ENCODE measurements around the gene MS4A13. TPM values are rescaled to one million over a fixed set of nuclear protein-coding genes. Genes with fewer than 3 reads are reported as not detected.
"Not testable (repeated sequence)": the region's sequence is repeated elsewhere in the genome, so short reads cannot be mapped to it uniquely, and the experiment has no call there.

The MS4A13 gene
- total RNA-seq, 1 experiment from 2014 or later, result not detected

- H3K4me3 ChIP-seq (ENCODE audit: insufficient read depth, low read depth, low read length); H3K27me3 ChIP-seq (ENCODE audit: control insufficient read depth, insufficient read depth, low read length); DNase-seq; H3K36me3 ChIP-seq (replicated peaks; ENCODE audit: control insufficient read depth, insufficient read depth, low read length): not testable (repeated sequence)
Measured at GRCh38 chr11:60510209-60510608, 5.0 kb upstream of the MS4A13 start.

GRCh38 chr11:60511393-60511792 is 3.8 kb upstream of the MS4A13 start:
- DNase-seq, result no peak
- no peak overlapping the region for H3K4me3 ChIP-seq (ENCODE audit: insufficient read depth, low read depth, low read length)
- H3K27me3 ChIP-seq (ENCODE audit: control insufficient read depth, insufficient read depth, low read length), result no peaks in the 10 kb centered on the region
- H3K36me3 ChIP-seq (replicated peaks; ENCODE audit: control insufficient read depth, insufficient read depth, low read length), result no peaks in the 10 kb centered on the region

GRCh38 chr11:60512651-60513225 is 2.5 kb upstream of the MS4A13 start:
- no peaks in the 10 kb centered on the region for H3K36me3 ChIP-seq (replicated peaks; ENCODE audit: control insufficient read depth, insufficient read depth, low read length)
- no peak for DNase-seq
- no peak overlapping the region for H3K4me3 ChIP-seq (ENCODE audit: insufficient read depth, low read depth, low read length)
- no peaks in the 10 kb centered on the region for H3K27me3 ChIP-seq (ENCODE audit: control insufficient read depth, insufficient read depth, low read length)

- H3K27me3 ChIP-seq (ENCODE audit: control insufficient read depth, insufficient read depth, low read length), result no peaks in the 10 kb centered on the region
- no peaks in the 10 kb centered on the region for H3K36me3 ChIP-seq (replicated peaks; ENCODE audit: control insufficient read depth, insufficient read depth, low read length)
- no peak overlapping the region for H3K4me3 ChIP-seq (ENCODE audit: insufficient read depth, low read depth, low read length)
- DNase-seq, result no peak
Measured at GRCh38 chr11:60513496-60514460, 1.4 kb upstream of the MS4A13 start.

GRCh38 chr11:60528465-60528864 is 13.3 kb downstream of the MS4A13 start:
- no peak for DNase-seq
- Histone ChIP-seq H3K27me3 (ENCODE audit: control insufficient read depth, insufficient read depth, low read length) (no peaks in the 10 kb centered on the region), H3K36me3 (replicated peaks; ENCODE audit: control insufficient read depth, insufficient read depth, low read length) (no peaks in the 10 kb centered on the region), H3K4me3 (ENCODE audit: insufficient read depth, low read depth, low read length) (no peak overlapping the region)

- Histone ChIP-seq H3K27me3 (ENCODE audit: control insufficient read depth, insufficient read depth, low read length) (no peaks in the 10 kb centered on the region), H3K4me3 (ENCODE audit: insufficient read depth, low read depth, low read length) (no peak overlapping the region), H3K36me3 (replicated peaks; ENCODE audit: control insufficient read depth, insufficient read depth, low read length) (no peaks in the 10 kb centered on the region)
- DNase-seq, result no peak
Measured at GRCh38 chr11:60528934-60529333, 13.7 kb downstream of the MS4A13 start.

GRCh38 chr11:60530454-60531100 is 15.4 kb downstream of the MS4A13 start:
- no peak for DNase-seq
- H3K27me3 ChIP-seq (ENCODE audit: control insufficient read depth, insufficient read depth, low read length), result no peaks in the 10 kb centered on the region
- H3K36me3 ChIP-seq (replicated peaks; ENCODE audit: control insufficient read depth, insufficient read depth, low read length), result no peaks in the 10 kb centered on the region
- no peak overlapping the region for H3K4me3 ChIP-seq (ENCODE audit: insufficient read depth, low read depth, low read length)

- H3K27me3 ChIP-seq (ENCODE audit: control insufficient read depth, insufficient read depth, low read length); H3K4me3 ChIP-seq (ENCODE audit: insufficient read depth, low read depth, low read length); H3K36me3 ChIP-seq (replicated peaks; ENCODE audit: control insufficient read depth, insufficient read depth, low read length); DNase-seq: not testable (repeated sequence)
Measured at GRCh38 chr11:60532383-60532782, 17.2 kb downstream of the MS4A13 start.

- not testable (repeated sequence) for DNase-seq; H3K4me3 ChIP-seq (ENCODE audit: insufficient read depth, low read depth, low read length); H3K27me3 ChIP-seq (ENCODE audit: control insufficient read depth, insufficient read depth, low read length); H3K36me3 ChIP-seq (replicated peaks; ENCODE audit: control insufficient read depth, insufficient read depth, low read length)
Measured at GRCh38 chr11:60538627-60539026, 23.4 kb downstream of the MS4A13 start.

- Histone ChIP-seq H3K27me3 (ENCODE audit: control insufficient read depth, insufficient read depth, low read length) (no peaks in the 10 kb centered on the region), H3K4me3 (ENCODE audit: insufficient read depth, low read depth, low read length) (no peak overlapping the region), H3K36me3 (replicated peaks; ENCODE audit: control insufficient read depth, insufficient read depth, low read length) (no peaks in the 10 kb centered on the region)
- no peak for DNase-seq
Measured at GRCh38 chr11:60544077-60544476, 28.9 kb downstream of the MS4A13 start.

GRCh38 chr11:60561254-60561653 is 46.1 kb downstream of the MS4A13 start:
- no peak overlapping the region for H3K4me3 ChIP-seq (ENCODE audit: insufficient read depth, low read depth, low read length)
- no peaks in the 10 kb centered on the region for H3K27me3 ChIP-seq (ENCODE audit: control insufficient read depth, insufficient read depth, low read length)
- no peak for DNase-seq
- no peaks in the 10 kb centered on the region for H3K36me3 ChIP-seq (replicated peaks; ENCODE audit: control insufficient read depth, insufficient read depth, low read length)

- Histone ChIP-seq H3K36me3 (replicated peaks; ENCODE audit: control insufficient read depth, insufficient read depth, low read length) (no peaks in the 10 kb centered on the region), H3K27me3 (ENCODE audit: control insufficient read depth, insufficient read depth, low read length) (no peaks in the 10 kb centered on the region), H3K4me3 (ENCODE audit: insufficient read depth, low read depth, low read length) (no peak overlapping the region)
- no peak for DNase-seq
Measured at GRCh38 chr11:60563553-60564235, 48.5 kb downstream of the MS4A13 start.

GRCh38 chr11:60566776-60567175 is 51.6 kb downstream of the MS4A13 start:
- no peak for DNase-seq
- Histone ChIP-seq H3K36me3 (replicated peaks; ENCODE audit: control insufficient read depth, insufficient read depth, low read length) (no peaks in the 10 kb centered on the region), H3K4me3 (ENCODE audit: insufficient read depth, low read depth, low read length) (no peak overlapping the region), H3K27me3 (ENCODE audit: control insufficient read depth, insufficient read depth, low read length) (no peaks in the 10 kb centered on the region)

GRCh38 chr11:60570970-60571369 is 55.8 kb downstream of the MS4A13 start:
- Histone ChIP-seq H3K36me3 (replicated peaks; ENCODE audit: control insufficient read depth, insufficient read depth, low read length) (no peaks in the 10 kb centered on the region), H3K27me3 (ENCODE audit: control insufficient read depth, insufficient read depth, low read length) (no peaks in the 10 kb centered on the region), H3K4me3 (ENCODE audit: insufficient read depth, low read depth, low read length) (no peak overlapping the region)
- no peak for DNase-seq

Measured in H7 (cell line).